ENCODE measurements around the gene WFDC5. TPM values are rescaled to one million over a fixed set of nuclear protein-coding genes. Genes with fewer than 3 reads are reported as not detected.

The WFDC5 gene, protein sequence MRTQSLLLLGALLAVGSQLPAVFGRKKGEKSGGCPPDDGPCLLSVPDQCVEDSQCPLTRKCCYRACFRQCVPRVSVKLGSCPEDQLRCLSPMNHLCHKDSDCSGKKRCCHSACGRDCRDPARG
- not detected in 2 replicates for total RNA-seq

DNA sequence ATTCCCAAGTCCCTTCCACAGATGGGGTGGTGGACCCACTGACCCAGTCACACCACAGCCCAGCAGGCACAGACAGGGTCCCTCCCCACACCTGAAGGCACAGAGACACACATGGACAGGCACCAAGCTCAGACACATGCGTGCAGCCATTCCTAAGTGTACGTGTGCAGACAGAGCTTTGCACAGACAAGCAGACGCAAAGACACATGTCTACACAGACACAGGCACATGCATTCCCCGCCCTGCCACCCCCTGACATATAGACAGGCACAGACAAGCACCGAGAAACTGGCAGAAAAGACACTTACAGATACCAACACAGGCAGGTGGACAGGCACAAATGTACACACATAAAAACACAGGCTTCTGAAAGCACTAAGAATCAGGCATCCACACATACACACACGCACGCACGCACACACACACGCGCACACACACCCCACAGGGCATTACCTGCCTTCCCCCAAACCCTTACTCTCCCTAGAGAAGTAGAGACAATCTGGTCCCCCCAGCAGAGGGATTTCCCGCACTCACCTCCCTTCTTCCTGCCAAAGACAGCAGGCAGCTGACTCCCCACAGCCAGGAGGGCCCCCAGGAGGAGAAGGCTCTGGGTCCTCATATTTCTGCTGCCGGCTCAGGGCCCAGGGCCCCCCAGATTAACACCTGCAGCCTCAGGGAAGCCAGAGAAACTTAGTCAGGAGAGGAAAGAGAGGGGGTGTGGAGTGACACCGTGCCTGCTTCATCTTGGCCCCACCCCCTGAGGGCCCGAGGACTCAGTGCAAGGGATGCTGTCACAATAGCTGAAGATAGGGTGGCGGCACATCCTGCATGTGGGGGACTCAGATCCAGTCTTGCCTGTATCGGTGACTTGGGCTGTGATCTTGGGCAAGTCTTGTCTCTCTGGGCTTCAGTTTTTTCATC, at the start of gene WFDC5:
TSS of gene WFDC5 (minus strand) at position 710 of the 921 bp plus-strand sequence. CDS start at position 619, 91 bp downstream.

DNA sequence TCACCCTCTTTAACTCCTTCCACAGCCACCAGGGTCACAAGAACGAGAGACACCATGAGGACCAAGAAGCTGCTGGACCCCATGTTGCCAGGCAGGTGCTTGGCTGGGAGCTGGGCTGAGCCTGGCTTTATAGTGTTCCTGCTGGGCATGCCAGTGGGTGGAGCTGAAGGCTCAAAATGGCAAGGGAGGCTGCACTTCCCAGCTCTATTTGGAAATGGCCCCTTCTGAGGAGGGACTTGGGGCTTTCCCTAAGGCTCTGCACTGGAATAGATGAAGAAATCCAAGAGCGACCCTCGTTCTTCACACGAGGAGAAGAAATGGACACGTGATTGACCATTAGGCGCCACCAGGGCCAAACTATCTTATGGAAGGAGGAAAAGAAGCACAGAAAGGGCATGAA, 9.4 kb upstream of the WFDC5 start, which contains the start of gene WFDC12:
TSS of gene WFDC12 (minus strand) at position 101 of the 400 bp plus-strand sequence. CDS start at position 83, 18 bp downstream.

DNA sequence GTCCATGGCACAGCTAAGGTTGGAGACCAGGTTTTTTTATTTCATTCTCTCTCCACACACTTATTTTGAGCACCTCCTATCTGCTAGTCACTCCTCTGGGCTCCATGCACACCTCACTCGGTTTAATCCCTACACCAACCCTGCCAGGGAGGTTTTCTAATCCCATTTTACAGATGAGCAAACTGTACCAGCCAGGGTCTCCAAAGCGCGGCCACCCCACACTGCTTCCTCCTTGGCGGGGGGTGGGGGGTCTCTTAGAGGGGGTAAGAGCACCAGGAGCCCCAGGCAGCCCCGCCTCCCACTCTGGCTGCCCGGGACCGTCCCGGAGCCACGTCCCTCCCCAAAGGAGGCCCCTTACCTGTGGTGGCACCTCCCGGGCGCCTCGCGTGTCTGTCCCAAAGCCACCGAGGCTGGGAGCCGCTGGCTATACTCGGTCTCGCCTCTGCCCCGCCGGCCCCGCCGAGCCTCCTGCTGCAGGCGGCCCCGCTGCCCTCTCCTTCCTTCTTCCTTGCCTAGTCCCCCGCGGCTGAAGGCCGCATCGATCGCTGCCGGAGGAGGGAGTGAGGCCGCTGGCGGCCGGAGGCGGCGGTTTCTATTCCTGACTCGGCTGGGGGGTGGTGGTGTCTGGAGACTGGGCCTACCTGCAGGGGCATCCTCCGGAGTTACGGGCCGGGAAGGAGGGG, 14.3 kb downstream of the WFDC5 start, which contains the start of gene KCNS1:
TSS of gene KCNS1 (minus strand) at position 565 of the 683 bp plus-strand sequence. CDS start 1,891 bp downstream, outside the sequence.

Other genes with a start within 250 kb of the WFDC5 start
- 93.9 and 120 TPM in 2 replicates for gene YWHAB, start 229.5 kb downstream of the WFDC5 start, total RNA-seq
- 6.9 and 20.2 TPM in 2 replicates for gene PABPC1L, start 205.1 kb downstream of the WFDC5 start, total RNA-seq
- 18.3 and 18.8 TPM in 2 replicates for gene TOMM34, start 154.8 kb downstream of the WFDC5 start, total RNA-seq
- 11.3 and 12.5 TPM in 2 replicates for gene STK4, start 148.7 kb downstream of the WFDC5 start, total RNA-seq
- gene KCNS1, start 14.0 kb downstream of the WFDC5 start, total RNA-seq: 1.4 TPM in 2 replicates
- gene WFDC12, start 9.3 kb upstream of the WFDC5 start, total RNA-seq: not detected in 2 replicates
- not detected in 2 replicates for gene PI3, start 59.7 kb upstream of the WFDC5 start, total RNA-seq
- gene SEMG1, start 91.9 kb upstream of the WFDC5 start, total RNA-seq: not detected in 2 replicates
- gene SEMG2, start 106.2 kb upstream of the WFDC5 start, total RNA-seq: not detected in 2 replicates
- 1.7 and 19.5 TPM in 2 replicates for gene SLPI, start 139.4 kb upstream of the WFDC5 start, total RNA-seq
- not detected in 2 replicates for gene RBPJL, start 191.7 kb upstream of the WFDC5 start, total RNA-seq
- gene MATN4, start 193.1 kb upstream of the WFDC5 start, total RNA-seq: 1.6 TPM in 1 of 2 replicates, not detected in the other
- 45.2 and 48.1 TPM in 2 replicates for gene SDC4, start 233.2 kb upstream of the WFDC5 start, total RNA-seq
- gene SYS1, start 248.0 kb upstream of the WFDC5 start, total RNA-seq: 22.4 and 23.6 TPM in 2 replicates

All from pericardium fibroblast (primary cell).